ENCODE results near the gene TDP1.
A peak's percentile ranks its signal among the peaks of the same experiment; 100 is the strongest.
"Not testable (repeated sequence)": the region's sequence is repeated elsewhere in the genome, so short reads cannot be mapped to it uniquely, and the experiment has no call there.

The TDP1 gene

GRCh38 chr14:90049390-90049789 is 93.7 kb downstream of the TDP1 start:
- DNase-seq (ENCODE audit: low read depth in 3 of 3): no peak

- DNase-seq (ENCODE audit: low read depth in 3 of 3): no peak
Measured at GRCh38 chr14:90050271-90050670, 94.5 kb downstream of the TDP1 start.

GRCh38 chr14:90053044-90053443 is 97.3 kb downstream of the TDP1 start:
- no peak for DNase-seq (ENCODE audit: low read depth in 3 of 3)

- DNase-seq (ENCODE audit: low read depth in 3 of 3): no peak
Measured at GRCh38 chr14:90054803-90055202, 99.1 kb downstream of the TDP1 start.

- no peak for DNase-seq (ENCODE audit: low read depth in 3 of 3)
Measured at GRCh38 chr14:90056826-90057225, 101.1 kb downstream of the TDP1 start.

- DNase-seq (ENCODE audit: low read depth in 3 of 3): no peak
Measured at GRCh38 chr14:90058876-90059458, 103.2 kb downstream of the TDP1 start.

GRCh38 chr14:90060312-90060964 is 104.7 kb downstream of the TDP1 start:
- peak; percentile 13 to 41 (median 36) for DNase-seq (ENCODE audit: low read depth in 3 of 3)

GRCh38 chr14:90060965-90061684 is 105.4 kb downstream of the TDP1 start:
- DNase-seq (ENCODE audit: low read depth in 3 of 3): no peak

- no peak for DNase-seq (ENCODE audit: low read depth in 3 of 3)
Measured at GRCh38 chr14:90061685-90062126, 106.0 kb downstream of the TDP1 start, which contains the start of gene KCNK13. Gene KCNK13 (plus strand): TSS chr14:90061994. CDS start chr14:90062206, 212 bp downstream.

GRCh38 chr14:90062127-90062794 is 106.5 kb downstream of the TDP1 start:
- DNase-seq (ENCODE audit: low read depth in 3 of 3): no peak

- DNase-seq (ENCODE audit: low read depth in 3 of 3): no peak
Measured at GRCh38 chr14:90062822-90063539, 107.3 kb downstream of the TDP1 start.

GRCh38 chr14:90072350-90072749 is 116.6 kb downstream of the TDP1 start:
- no peak for DNase-seq (ENCODE audit: low read depth in 3 of 3)

GRCh38 chr14:90079576-90079975 is 123.8 kb downstream of the TDP1 start:
- DNase-seq (ENCODE audit: low read depth in 3 of 3): no peak

GRCh38 chr14:90087433-90087832 is 131.7 kb downstream of the TDP1 start:
- DNase-seq (ENCODE audit: low read depth in 3 of 3): no peak

GRCh38 chr14:90088176-90088575 is 132.4 kb downstream of the TDP1 start:
- no peak for DNase-seq (ENCODE audit: low read depth in 3 of 3)

GRCh38 chr14:90089486-90089885 is 133.8 kb downstream of the TDP1 start:
- not testable (repeated sequence) for DNase-seq (ENCODE audit: low read depth in 3 of 3)

- no peak for DNase-seq (ENCODE audit: low read depth in 3 of 3)
Measured at GRCh38 chr14:90091393-90091792, 135.7 kb downstream of the TDP1 start.

GRCh38 chr14:90093942-90094595 is 138.3 kb downstream of the TDP1 start:
- no peak for DNase-seq (ENCODE audit: low read depth in 3 of 3)

Data from stimulated activated CD4-positive, alpha-beta T cell treated with anti-CD3 and anti-CD28 coated beads, TNF-alpha, amount 100 ng/mL, for 4 hours (primary cell).